ENCODE measurements around the gene AMER3. TPM values are rescaled to one million over a fixed set of nuclear protein-coding genes. Genes with fewer than 3 reads are reported as not detected.

Gene AMER3
- total and polyA plus RNA-seq, 2 of the 8 experiments (the other 6 are each of a cell fraction or from before 2014, with no cell fraction given) = 0.15 to 0.19 TPM

DNA sequence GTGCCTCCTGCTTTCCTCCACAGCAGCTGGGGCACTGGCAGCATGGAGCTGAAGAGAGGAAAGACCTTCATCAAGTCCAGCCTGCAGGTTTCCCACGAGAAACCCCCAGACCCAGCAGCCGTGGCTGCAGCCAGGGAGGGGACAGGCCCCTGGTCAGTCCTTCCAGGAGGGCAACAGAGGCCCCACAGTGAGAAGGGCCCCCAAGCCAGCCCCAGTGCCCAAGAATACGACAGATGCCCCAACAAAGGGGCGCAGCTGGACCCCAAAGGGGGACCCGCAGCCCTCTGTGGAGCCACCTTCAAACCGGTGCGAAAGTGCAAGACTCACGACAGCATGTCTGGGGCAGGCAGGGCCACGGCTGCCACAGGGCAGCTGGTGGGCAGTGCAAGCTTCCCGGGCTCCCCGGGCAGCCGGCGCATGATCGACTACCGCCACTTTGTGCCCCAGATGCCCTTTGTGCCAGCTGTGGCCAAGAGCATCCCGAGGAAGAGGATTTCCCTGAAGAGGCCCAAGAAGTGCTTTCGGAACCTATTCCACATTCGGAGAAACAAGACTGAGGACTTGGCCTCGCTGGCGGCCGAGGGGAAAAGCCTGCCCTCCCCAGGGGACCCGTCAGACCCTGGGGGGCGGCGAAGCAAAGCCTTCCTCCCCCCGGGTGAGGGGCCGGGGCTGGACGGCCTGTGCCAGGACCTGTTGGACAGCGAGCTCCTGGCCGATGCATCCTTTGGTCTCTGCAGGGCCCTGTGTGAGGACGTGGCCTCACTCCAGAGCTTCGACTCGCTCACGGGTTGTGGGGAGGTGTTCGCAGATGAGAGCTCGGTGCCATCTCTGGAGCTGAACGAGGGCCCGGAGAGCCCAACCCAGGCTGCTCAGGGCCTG, 6.9 kb downstream of the AMER3 start (continued):
- TF ChIP-seq CEBPB (IDR thresholded peaks at IDR 0.05; ENCODE audit: low read depth, low read length) (no peak), BACH1 (IDR thresholded peaks at IDR 0.05; ENCODE audit: low read length) (no peak), KDM5A (IDR thresholded peaks at IDR 0.05; ENCODE audit: low read length) (no peak), TEAD4 (IDR thresholded peaks at IDR 0.05; ENCODE audit: low read depth, low read length) (no peak), GTF2F1 (IDR thresholded peaks at IDR 0.05; ENCODE audit: borderline replicate concordance, low read depth, low read length) (no peak)
- TF ChIP-seq, protein P1, sequence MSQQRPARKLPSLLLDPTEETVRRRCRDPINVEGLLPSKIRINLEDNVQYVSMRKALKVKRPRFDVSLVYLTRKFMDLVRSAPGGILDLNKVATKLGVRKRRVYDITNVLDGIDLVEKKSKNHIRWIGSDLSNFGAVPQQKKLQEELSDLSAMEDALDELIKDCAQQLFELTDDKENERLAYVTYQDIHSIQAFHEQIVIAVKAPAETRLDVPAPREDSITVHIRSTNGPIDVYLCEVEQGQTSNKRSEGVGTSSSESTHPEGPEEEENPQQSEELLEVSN (IDR thresholded peaks at IDR 0.05) = no peak
- TF ChIP-seq, protein P2, sequence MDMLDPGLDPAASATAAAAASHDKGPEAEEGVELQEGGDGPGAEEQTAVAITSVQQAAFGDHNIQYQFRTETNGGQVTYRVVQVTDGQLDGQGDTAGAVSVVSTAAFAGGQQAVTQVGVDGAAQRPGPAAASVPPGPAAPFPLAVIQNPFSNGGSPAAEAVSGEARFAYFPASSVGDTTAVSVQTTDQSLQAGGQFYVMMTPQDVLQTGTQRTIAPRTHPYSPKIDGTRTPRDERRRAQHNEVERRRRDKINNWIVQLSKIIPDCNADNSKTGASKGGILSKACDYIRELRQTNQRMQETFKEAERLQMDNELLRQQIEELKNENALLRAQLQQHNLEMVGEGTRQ (IDR thresholded peaks at IDR 0.05; ENCODE audit: low read length) = no peak

Measured in H1 (cell line).